Nephron progenitor cell (in vitro differentiated cells): ENCODE data around the gene ZHX3.
A peak's percentile ranks its signal among the peaks of the same experiment; 100 is the strongest.

ENCODE experiments used
- DNase-seq: peaks from one replicate; pipeline ENCODE4 v3.0.0; 2021
- H3K27ac Mint-ChIP-seq: 2 replicates; pipeline ENCODE4 v1.8.0; 2021; ENCODE audit warnings: mild to moderate bottlenecking, moderate library complexity, mixed read lengths
- H3K27me3 Mint-ChIP-seq: 2 replicates; pipeline ENCODE4 v1.8.0; 2021; ENCODE audit warnings: mild to moderate bottlenecking, low read depth, mixed read lengths; ENCODE audit not compliant: poor library complexity
- H3K36me3 Mint-ChIP-seq: 2 replicates; pipeline ENCODE4 v1.8.0; 2021; ENCODE audit warnings: low read depth, mixed read lengths
- H3K4me1 Mint-ChIP-seq: 2 replicates; pipeline ENCODE4 v1.8.0; 2021; ENCODE audit warnings: mixed read lengths
- H3K4me3 Mint-ChIP-seq: 2 replicates; pipeline ENCODE4 v1.8.0; 2021; ENCODE audit warnings: mild to moderate bottlenecking, moderate library complexity, mixed read lengths
- H3K9me3 Mint-ChIP-seq: 2 replicates; pipeline ENCODE4 v1.8.0; 2021; ENCODE audit warnings: mild to moderate bottlenecking, moderate library complexity, mixed read lengths
- TF ChIP-seq, protein P1 (sequence below): fragments of 200-600 bp; sonication (generic); IDR thresholded peaks from 2 replicates; pipeline ENCODE4 v1.5.0; 2021; ENCODE audit warnings: antibody characterized with exemption

ZHX3 gene

DNA sequence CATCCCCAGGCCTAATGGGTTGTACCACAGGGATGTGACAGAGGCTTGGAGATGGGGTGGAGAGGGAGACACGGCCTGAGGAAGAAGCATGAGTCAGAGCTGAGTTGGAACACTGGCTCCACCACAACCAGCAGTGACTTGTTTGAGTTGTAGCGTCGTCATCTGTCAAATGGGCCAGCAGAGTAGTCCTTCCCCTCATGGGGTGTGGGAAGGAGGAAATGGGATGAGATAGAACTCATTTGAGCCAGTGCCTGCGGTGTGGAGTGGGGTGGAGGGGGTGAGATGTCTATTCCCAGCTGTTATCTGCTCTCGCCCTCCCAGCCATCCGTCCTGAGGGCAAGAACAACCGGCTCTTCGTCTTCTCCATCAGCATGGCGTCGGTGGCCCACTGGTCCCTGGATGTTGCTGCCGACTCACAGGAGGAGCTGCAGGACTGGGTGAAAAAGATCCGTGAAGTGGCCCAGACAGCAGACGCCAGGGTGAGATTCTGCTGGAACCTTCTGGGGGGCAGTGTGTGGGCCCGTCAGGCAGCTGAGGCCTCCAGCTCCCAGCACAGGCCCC, 147.7 kb downstream of the ZHX3 start:
- H3K27ac Mint-ChIP-seq = peak overlapping the region; percentile 79
- TF ChIP-seq, protein P1, sequence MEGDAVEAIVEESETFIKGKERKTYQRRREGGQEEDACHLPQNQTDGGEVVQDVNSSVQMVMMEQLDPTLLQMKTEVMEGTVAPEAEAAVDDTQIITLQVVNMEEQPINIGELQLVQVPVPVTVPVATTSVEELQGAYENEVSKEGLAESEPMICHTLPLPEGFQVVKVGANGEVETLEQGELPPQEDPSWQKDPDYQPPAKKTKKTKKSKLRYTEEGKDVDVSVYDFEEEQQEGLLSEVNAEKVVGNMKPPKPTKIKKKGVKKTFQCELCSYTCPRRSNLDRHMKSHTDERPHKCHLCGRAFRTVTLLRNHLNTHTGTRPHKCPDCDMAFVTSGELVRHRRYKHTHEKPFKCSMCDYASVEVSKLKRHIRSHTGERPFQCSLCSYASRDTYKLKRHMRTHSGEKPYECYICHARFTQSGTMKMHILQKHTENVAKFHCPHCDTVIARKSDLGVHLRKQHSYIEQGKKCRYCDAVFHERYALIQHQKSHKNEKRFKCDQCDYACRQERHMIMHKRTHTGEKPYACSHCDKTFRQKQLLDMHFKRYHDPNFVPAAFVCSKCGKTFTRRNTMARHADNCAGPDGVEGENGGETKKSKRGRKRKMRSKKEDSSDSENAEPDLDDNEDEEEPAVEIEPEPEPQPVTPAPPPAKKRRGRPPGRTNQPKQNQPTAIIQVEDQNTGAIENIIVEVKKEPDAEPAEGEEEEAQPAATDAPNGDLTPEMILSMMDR = no peak
- H3K4me3 Mint-ChIP-seq = no peak overlapping the region
- H3K36me3 Mint-ChIP-seq = peaks cover 74% of the 10 kb centered on the region
- peaks cover 2% of the 10 kb centered on the region for H3K27me3 Mint-ChIP-seq
- no peak for DNase-seq
- no peaks in the 10 kb centered on the region for H3K9me3 Mint-ChIP-seq
- peaks cover 10% of the 10 kb centered on the region for H3K4me1 Mint-ChIP-seq

DNA sequence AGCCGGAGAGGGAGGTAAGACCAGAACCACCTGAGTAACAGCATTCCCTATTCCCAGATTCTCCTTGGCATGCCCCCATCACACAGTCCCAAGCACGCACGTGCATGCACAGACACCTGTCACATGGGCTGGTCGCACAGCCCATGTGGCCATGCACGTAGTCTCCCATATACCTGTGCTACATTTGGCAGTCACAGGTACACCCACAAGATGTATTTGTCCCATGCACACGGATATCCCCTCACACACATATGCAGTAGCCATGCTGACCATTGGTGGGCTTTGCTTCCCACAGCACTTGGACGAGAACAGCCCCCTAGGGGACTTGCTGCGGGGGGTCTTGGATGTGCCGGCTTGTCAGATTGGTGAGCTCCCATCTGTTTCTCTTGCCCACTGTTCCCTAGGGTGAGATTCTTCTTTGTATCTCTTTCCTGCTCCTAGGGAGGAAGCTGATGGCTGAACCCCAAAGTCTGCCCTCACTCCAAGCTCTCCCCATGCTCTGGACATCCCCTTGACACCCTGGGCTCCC, 148.3 kb downstream of the ZHX3 start:
- peaks cover 72% of the 10 kb centered on the region for H3K36me3 Mint-ChIP-seq
- no peak for DNase-seq
- H3K9me3 Mint-ChIP-seq = no peaks in the 10 kb centered on the region
- H3K4me1 Mint-ChIP-seq = peaks cover 4% of the 10 kb centered on the region
- no peak overlapping the region for H3K4me3 Mint-ChIP-seq
- no peak overlapping the region for H3K27ac Mint-ChIP-seq
- TF ChIP-seq, protein P1 = no peak
- H3K27me3 Mint-ChIP-seq = peaks cover 2% of the 10 kb centered on the region

DNA sequence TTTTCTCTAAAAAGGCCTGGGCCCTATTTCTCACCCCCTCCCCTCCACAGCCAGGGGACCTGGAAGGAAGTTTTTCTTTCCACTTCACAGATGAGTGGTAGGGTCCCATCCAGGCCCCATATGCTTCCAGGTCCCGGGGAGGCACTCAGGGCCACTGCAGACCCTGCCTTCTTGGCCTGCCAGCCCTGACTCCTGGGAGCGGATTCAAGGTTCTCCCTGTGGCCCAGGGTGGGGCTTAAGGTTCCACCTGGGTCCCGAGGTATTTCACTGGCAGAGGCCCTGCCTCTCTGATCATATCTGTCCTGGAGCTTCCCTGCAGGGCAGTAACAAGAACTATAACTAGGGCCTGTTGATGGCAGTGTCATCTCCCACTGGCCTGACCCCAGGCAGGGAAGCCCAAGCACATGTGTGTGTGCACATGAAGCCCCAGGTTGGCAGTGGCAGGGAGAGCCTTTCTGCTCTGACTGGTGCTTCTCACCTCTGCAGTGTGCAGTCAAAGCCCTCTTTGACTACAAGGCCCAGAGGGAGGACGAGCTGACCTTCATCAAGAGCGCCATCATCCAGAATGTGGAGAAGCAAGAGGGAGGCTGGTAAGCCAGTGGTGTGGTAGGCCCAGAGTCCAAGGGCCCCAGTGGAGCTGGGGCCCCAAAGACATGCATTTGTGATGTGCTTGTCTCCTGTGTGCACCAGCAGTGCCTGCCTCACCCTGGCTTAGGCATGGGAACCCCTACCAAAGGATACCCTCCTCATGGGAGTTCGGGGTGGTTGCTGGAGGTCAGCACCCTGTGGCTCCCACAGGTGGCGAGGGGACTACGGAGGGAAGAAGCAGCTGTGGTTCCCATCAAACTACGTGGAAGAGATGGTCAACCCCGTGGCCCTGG, 149.0 kb downstream of the ZHX3 start:
- Mint-ChIP-seq H3K27me3 (peaks cover 2% of the 10 kb centered on the region), H3K4me3 (no peak overlapping the region), H3K27ac (no peak overlapping the region), H3K9me3 (no peaks in the 10 kb centered on the region), H3K36me3 (peaks cover 76% of the 10 kb centered on the region), H3K4me1 (peaks cover 4% of the 10 kb centered on the region)
- DNase-seq = no peak
- TF ChIP-seq, protein P1 = no peak

DNA sequence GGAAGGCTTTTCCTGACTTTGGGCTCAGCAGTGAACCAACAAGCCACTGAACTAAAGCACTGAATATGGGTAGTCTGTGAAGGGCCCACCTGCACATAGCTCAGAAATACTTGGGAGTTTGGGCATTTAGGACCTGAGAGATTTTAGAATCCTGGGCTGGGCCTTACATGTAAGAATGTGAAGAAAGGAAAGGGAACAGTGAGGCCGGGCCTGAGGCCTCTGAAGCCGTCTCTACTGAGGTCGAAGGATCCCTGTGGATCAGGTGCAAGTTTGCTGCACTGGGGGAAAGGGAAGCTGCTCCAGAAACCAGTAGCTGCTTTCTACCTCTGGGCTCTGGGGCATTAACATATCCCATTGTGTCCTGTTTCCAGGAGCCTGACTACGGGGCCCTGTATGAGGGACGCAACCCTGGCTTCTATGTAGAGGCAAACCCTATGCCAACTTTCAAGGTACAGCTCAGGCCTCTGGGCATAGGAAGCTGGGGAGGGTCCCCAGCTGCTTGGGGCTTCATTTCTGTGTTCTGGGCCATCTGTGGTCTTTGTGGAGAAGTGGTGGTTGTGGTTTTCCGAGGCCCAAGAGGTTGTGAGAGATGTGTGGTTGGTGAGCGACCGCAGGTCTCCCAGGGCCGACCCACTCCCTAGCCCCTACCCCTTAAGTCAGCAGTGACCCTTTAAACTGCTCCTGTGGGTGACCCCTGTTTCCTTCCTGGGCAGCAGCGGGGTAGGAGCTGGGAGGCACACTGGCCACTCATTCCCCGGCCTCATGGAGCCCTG, 149.9 kb downstream of the ZHX3 start:
- TF ChIP-seq, protein P1 = no peak
- Mint-ChIP-seq H3K4me3 (no peak overlapping the region), H3K27ac (no peak overlapping the region), H3K36me3 (peaks cover 73% of the 10 kb centered on the region), H3K9me3 (no peaks in the 10 kb centered on the region), H3K27me3 (peaks cover 2% of the 10 kb centered on the region), H3K4me1 (no peaks in the 10 kb centered on the region)
- DNase-seq = no peak

DNA sequence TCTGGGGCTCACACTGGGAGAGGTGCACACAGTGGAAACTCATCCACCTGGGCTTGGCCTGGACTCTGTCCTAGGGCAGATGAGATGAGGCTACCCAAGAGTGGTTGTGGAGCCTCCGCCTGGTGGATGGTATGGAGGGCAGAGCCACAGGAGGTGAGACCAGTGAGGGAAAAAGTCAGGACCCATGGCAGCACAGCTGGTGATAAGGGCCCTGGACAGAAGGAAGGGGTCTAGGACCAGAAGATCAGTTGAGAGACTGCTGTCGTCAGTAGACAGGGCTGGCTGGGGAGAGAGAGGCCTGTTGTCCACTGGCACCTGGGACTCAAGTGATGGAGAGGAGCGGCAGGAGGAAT, 150.4 kb downstream of the ZHX3 start:
- peaks cover 2% of the 10 kb centered on the region for H3K27me3 Mint-ChIP-seq
- no peaks in the 10 kb centered on the region for H3K4me1 Mint-ChIP-seq
- no peak for DNase-seq
- no peak overlapping the region for H3K27ac Mint-ChIP-seq
- no peak overlapping the region for H3K4me3 Mint-ChIP-seq
- H3K9me3 Mint-ChIP-seq = no peaks in the 10 kb centered on the region
- TF ChIP-seq, protein P1 = no peak
- peaks cover 73% of the 10 kb centered on the region for H3K36me3 Mint-ChIP-seq
